ENCODE data around the gene JPH3.

Gene JPH3

DNA sequence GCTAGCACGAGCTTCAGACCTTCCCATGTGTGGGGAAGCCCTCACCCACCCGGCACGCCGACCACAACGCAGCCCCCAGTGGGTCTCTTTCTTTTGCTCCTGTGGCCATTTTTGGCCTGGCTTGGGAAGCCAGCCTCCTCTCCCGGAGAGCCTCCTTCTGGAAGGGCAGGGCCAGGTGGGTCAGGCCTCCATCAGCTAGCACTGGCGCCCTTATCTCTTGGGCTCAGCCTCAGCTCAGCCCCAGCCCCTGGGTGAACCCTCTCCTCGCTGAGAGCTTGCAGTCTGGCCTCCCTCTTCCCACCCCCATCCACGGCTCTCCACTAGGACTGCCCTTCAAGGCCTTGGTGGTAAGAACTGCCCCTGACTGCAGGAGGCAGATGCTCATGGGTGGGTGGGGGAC lies 14.7 kb upstream of the JPH3 start:
- TF ChIP-seq, protein P1, sequence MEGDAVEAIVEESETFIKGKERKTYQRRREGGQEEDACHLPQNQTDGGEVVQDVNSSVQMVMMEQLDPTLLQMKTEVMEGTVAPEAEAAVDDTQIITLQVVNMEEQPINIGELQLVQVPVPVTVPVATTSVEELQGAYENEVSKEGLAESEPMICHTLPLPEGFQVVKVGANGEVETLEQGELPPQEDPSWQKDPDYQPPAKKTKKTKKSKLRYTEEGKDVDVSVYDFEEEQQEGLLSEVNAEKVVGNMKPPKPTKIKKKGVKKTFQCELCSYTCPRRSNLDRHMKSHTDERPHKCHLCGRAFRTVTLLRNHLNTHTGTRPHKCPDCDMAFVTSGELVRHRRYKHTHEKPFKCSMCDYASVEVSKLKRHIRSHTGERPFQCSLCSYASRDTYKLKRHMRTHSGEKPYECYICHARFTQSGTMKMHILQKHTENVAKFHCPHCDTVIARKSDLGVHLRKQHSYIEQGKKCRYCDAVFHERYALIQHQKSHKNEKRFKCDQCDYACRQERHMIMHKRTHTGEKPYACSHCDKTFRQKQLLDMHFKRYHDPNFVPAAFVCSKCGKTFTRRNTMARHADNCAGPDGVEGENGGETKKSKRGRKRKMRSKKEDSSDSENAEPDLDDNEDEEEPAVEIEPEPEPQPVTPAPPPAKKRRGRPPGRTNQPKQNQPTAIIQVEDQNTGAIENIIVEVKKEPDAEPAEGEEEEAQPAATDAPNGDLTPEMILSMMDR (IDR thresholded peaks at IDR 0.05; ENCODE audit: low read length, missing control alignments), result no peak
- no peak overlapping the region for H3K4me3 ChIP-seq (replicated peaks; ENCODE audit: low read depth, low read length)
- DNase-seq (ENCODE audit: low read depth), result no peak

DNA sequence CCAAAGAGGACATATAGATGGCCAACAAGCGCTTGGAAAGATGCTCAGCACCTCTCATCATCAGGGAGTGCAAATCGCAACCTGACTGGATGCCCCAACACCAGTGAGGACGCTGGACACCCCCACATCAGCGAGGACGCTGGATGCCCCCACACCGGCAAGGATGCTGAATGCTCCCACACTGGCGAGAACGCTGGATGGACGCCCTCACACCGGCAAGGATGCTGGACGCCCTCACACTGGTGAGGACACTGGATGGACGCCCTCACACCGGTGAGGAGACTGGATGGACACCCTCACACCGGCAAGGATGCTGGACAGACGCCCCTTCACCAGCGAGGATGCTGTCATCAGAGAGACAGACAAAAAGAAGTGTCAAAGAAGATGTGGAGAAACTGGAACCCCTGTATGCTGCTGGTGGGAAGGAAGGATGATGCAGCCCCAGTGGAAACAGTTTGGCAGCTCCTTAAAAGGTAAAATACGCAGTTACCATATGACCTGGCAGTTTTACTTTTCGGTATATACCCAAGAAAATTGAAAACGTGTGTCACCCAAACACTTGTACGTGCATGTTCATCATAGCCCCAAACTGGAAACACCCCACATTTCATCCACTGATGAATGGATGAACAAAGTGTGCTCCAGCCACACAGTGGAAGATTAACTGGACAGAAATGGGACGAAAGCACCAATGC lies 10.1 kb upstream of the JPH3 start:
- no peak for DNase-seq (ENCODE audit: low read depth)
- TF ChIP-seq, protein P1 (IDR thresholded peaks at IDR 0.05; ENCODE audit: low read length, missing control alignments), result no peak
- H3K4me3 ChIP-seq (replicated peaks; ENCODE audit: low read depth, low read length), result no peak overlapping the region

DNA sequence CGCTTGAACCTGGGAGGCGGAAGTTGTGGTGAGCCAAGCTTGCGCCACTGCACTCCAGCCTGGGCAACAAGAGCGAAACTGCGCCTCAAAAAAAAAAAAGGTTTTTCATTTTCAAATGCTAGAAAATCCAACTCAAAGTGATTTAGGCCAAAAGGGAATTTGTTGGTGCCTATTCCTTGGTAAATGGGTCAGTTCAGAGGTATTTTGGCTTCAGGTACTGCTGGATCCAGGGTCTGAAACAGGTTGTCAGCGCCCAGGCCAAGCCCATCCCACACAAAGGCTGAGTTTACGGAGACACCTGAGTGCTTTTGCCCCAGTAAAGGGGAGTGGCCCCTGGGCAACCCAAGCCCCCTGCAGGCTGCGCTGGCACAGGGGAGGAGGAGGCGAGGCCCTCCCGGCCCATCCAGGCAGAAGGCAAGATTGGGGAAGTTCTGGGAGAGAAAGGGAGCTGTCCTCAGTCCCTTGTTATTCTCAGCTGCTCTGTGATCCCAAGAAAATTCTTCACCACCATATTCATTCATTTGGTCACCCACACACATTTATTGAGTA lies 8.5 kb upstream of the JPH3 start:
- no peak for DNase-seq (ENCODE audit: low read depth)
- no peak overlapping the region for H3K4me3 ChIP-seq (replicated peaks; ENCODE audit: low read depth, low read length)
- TF ChIP-seq, protein P1 (IDR thresholded peaks at IDR 0.05; ENCODE audit: low read length, missing control alignments), result no peak

DNA sequence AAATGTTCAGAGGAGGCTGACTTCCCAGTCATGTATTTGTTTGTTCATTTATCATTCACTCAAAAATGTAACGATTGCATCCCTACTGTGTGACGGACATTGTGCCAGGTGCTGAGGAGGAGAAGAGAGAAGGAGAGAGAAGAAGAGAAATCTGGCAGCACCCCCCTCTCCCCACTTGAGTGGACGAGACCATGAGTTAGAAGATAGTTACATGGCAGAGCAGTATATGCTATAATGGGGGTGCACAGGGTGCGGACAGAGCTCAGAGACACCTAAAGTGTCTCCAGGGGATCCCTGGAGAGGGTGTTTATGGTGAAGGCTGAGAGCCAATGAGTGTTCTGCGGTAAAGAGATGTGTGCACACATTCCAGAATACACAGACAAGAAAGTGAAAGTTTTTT lies 6.6 kb upstream of the JPH3 start:
- no peak for DNase-seq (ENCODE audit: low read depth)
- H3K4me3 ChIP-seq (replicated peaks; ENCODE audit: low read depth, low read length), result no peak overlapping the region
- TF ChIP-seq, protein P1 (IDR thresholded peaks at IDR 0.05; ENCODE audit: low read length, missing control alignments), result no peak

DNA sequence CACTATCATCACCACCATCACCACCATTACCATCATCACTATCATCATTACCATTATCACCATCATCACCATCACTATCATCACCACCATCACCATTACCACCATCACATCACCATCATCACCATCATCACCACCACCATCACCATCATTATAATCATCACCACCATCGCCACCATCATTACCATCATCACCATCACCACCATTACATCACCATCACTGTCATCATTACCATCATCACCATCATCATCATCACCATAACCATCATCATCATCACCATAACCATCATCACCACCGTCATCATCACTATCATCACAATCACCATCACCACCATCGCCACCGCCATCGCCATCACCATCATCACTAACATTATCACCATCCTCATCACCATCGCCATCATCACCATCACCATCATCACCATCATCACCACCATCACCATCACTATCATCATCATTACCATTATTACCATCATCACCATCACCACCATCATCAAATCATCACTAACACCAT lies 4.9 kb upstream of the JPH3 start:
- no peak overlapping the region for H3K4me3 ChIP-seq (replicated peaks; ENCODE audit: low read depth, low read length)
- TF ChIP-seq, protein P1 (IDR thresholded peaks at IDR 0.05; ENCODE audit: low read length, missing control alignments), result no peak
- DNase-seq (ENCODE audit: low read depth), result no peak

DNA sequence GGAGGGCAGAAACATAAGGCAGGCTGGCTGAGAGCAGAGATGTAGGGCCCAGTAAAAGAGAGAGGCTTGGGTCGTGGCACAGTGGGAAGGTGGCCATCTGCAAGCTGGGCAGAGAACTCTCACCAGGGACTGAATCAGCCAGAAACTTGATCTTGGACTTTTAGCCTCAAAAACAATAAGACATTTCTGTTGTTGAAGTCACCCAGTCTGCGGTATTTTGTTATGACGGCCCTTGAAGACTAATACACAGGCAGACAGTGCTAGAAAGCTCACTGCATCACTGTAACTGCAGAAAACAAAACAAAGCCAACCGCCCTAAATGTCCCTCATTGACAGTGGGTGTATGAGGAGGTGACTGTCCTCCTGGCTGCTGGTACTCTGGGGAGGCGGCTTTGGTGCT lies 3.9 kb upstream of the JPH3 start:
- H3K4me3 ChIP-seq (replicated peaks; ENCODE audit: low read depth, low read length), result no peak overlapping the region
- DNase-seq (ENCODE audit: low read depth), result no peak
- TF ChIP-seq, protein P1 (IDR thresholded peaks at IDR 0.05; ENCODE audit: low read length, missing control alignments), result no peak

DNA sequence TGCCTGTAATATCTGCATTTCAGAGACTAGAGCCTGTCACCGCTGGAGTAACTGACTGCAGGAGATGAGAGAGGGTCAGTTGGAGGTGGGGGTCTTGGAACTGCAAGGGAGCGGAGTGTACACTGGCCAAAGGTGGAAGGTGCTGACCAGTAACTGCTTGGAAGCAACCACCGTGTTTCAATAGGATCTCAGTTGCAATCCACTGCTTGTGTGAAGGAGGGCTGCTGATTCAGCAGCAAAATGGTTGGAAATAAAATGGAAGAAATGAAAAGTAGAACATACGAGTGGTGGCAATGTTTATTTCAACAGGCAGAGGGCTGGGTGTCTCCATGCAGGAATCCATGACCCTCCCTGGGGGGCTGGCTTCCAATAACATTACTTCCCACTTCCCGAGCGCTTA lies 2.1 kb upstream of the JPH3 start:
- TF ChIP-seq, protein P1 (IDR thresholded peaks at IDR 0.05; ENCODE audit: low read length, missing control alignments), result no peak
- no peak for DNase-seq (ENCODE audit: low read depth)
- no peak overlapping the region for H3K4me3 ChIP-seq (replicated peaks; ENCODE audit: low read depth, low read length)

Data from fibroblast of pulmonary artery (primary cell).